A549 (cell line): ENCODE results near the gene SND1. TPM values are rescaled to one million over a fixed set of nuclear protein-coding genes. Genes with fewer than 3 reads are reported as not detected.

Source experiments
- ATAC-seq, 2 experiments: fragments of 200-7000 bp in 1 of 2; fragments of >200 bp in 1 of 2; cut with Nextera tagmentation in 1 of 2; cut with Tn5 transposase in 1 of 2; 3 replicates each; pipeline versions ENCODE4 v1.8.0 to v1.9.1; 2018 to 2020; ENCODE audit warnings: mild to moderate bottlenecking in 1 of 2, moderate library complexity in 1 of 2
- CTCF ChIA-PET: fragments of 300-600 bp; sonication (Branson Sonifier 250); formaldehyde crosslinking; extraction: SDS; loops from one replicate; lab custom pipeline; 2021; ENCODE audit warnings: antibody characterized with exemption, inconsistent platforms; lab: Yijun Ruan, JAX
- POLR2A ChIA-PET: fragments of 350-600 bp; formaldehyde crosslinking; extraction: SDS; loops from one replicate; lab custom pipeline; 2021; ENCODE audit warnings: antibody characterized with exemption, inconsistent platforms; lab: Yijun Ruan, JAX
- DNase-seq, 2 experiments: peaks; one replicate each; pipeline versions ENCODE4 v3.0.0 to v3.0.0-alpha.2; 2011 to 2016; ENCODE audit warnings: low read depth in 1 of 2, low spot score in 1 of 2
- FAIRE-seq: peaks from 2 replicates; lab custom pipeline; 2011; peaks lifted over from hg19 to GRCh38; lab: Jason Lieb, UNC
- H3K27ac ChIP-seq, 2 experiments: fragments of >200 bp; sonication (Bioruptor Twin); formaldehyde crosslinking; 3 replicates each; pipeline ENCODE4 v1.5.1; 2016 to 2017
- H3K4me1 ChIP-seq: fragments of >200 bp; sonication (Bioruptor Twin); formaldehyde crosslinking; 3 replicates; pipeline ENCODE4 v1.6.1; 2016
- H3K4me2 ChIP-seq: fragments of >200 bp; sonication (Bioruptor Twin); formaldehyde crosslinking; 3 replicates; pipeline ENCODE4 v1.6.1; 2016
- H3K4me3 ChIP-seq: fragments of >200 bp; sonication (Bioruptor Twin); formaldehyde crosslinking; 3 replicates; pipeline ENCODE4 v1.5.1; 2016
- H3K9me3 ChIP-seq: fragments of >200 bp; sonication (Bioruptor Twin); formaldehyde crosslinking; 3 replicates; pipeline ENCODE4 v1.6.1; 2016
- E2F6 ChIP-seq: IDR thresholded peaks from 2 replicates; pipeline ENCODE4 v1.6.1; 2012; ENCODE audit warnings: low read depth, borderline replicate concordance
- EHF ChIP-seq: fragments of 250-450 bp; sonication (Bioruptor Pico); IDR thresholded peaks from 2 replicates; pipeline ENCODE4 v1.5.0; 2020; ENCODE audit warnings: mild to moderate bottlenecking
- EP300 ChIP-seq, 2 experiments: fragments of >200 bp; sonication (Bioruptor Twin); formaldehyde crosslinking; IDR thresholded peaks; 2 replicates in 1 of 2; 3 replicates in 1 of 2; pipeline ENCODE4 v1.6.1; 2016 to 2017
- FOSL2 ChIP-seq, 2 experiments: fragments of 450-650 bp in 1 of 2; fragments of >200 bp in 1 of 2; sonication (Bioruptor Twin) in 1 of 2; formaldehyde crosslinking; IDR thresholded peaks; 2 replicates each; pipeline versions ENCODE4 v1.5.0 to v1.6.1; 2016 to 2020; ENCODE audit warnings: mild to moderate bottlenecking in 1 of 2, moderate library complexity in 1 of 2
- FOXS1 ChIP-seq: fragments of 250-450 bp; sonication (Bioruptor Pico); IDR thresholded peaks from 2 replicates; pipeline ENCODE4 v1.5.0; 2020; ENCODE audit warnings: mild to moderate bottlenecking, moderate library complexity
- HEYL ChIP-seq: fragments of 250-450 bp; sonication (Bioruptor Pico); IDR thresholded peaks from 2 replicates; pipeline ENCODE4 v1.8.0; 2021; ENCODE audit warnings: mild to moderate bottlenecking, moderate library complexity
- HMGXB4 ChIP-seq: fragments of 250-450 bp; sonication (Bioruptor Pico); IDR thresholded peaks from 2 replicates; pipeline ENCODE4 v1.5.0; 2021; ENCODE audit warnings: mild to moderate bottlenecking, moderate library complexity, borderline replicate concordance
- HOXA7 ChIP-seq: fragments of 250-450 bp; sonication (Bioruptor Pico); IDR thresholded peaks from 2 replicates; pipeline ENCODE4 v1.5.0; 2020; ENCODE audit warnings: mild to moderate bottlenecking, moderate library complexity
- KDM1A ChIP-seq: fragments of 200-600 bp; sonication (generic); IDR thresholded peaks from 2 replicates; pipeline ENCODE4 v1.6.1; 2016; ENCODE audit warnings: low read depth, mild to moderate bottlenecking
- NFE2L2 ChIP-seq: fragments of 150-350 bp; conservative IDR thresholded peaks from 2 replicates; pipeline ENCODE4 v1.6.1; 2014; ENCODE audit warnings: low read length
- NPAS2 ChIP-seq: fragments of 250-450 bp; sonication (Bioruptor Pico); IDR thresholded peaks from 2 replicates; pipeline ENCODE4 v1.8.0; 2022; ENCODE audit warnings: mild to moderate bottlenecking, moderate library complexity, borderline replicate concordance
- NR3C1 ChIP-seq: fragments of >200 bp; sonication (Bioruptor Twin); formaldehyde crosslinking; IDR thresholded peaks from 3 replicates; pipeline ENCODE4 v1.6.1; 2017
- POLR2AphosphoS2 ChIP-seq: conservative IDR thresholded peaks from 2 replicates; pipeline ENCODE4 v1.6.1; 2012; ENCODE audit warnings: low read length, improper control_type of control experiment, inconsistent platforms
- SMC3 ChIP-seq: fragments of >200 bp; sonication (Bioruptor Twin); formaldehyde crosslinking; IDR thresholded peaks from 3 replicates; pipeline ENCODE4 v1.6.1; 2018; ENCODE audit warnings: inconsistent platforms
- TFCP2L1 ChIP-seq: fragments of 250-450 bp; sonication (Bioruptor Pico); IDR thresholded peaks from 2 replicates; pipeline ENCODE4 v1.5.0; 2021; ENCODE audit warnings: mild to moderate bottlenecking
- USF2 ChIP-seq: fragments of 450-650 bp; IDR thresholded peaks from 2 replicates; pipeline ENCODE4 v1.6.1; 2014; ENCODE audit warnings: antibody characterized with exemption
- ZSCAN20 ChIP-seq: fragments of 250-450 bp; sonication (Bioruptor Pico); IDR thresholded peaks from 2 replicates; pipeline ENCODE4 v1.8.0; 2022; ENCODE audit warnings: mild to moderate bottlenecking, moderate library complexity
- WGBS: methylation state at CpG from one replicate; pipeline ENCODE4 v1.1.6; 2017; ENCODE audit errors: missing lambda C conversion rate; 5-methylcytosine and 5-hydroxymethylcytosine counted together
- polyA plus RNA-seq, 4 experiments: library from polyadenylated mRNA; depleted of rRNA in 3 of 4; stranded (reverse); fragments of >200 nt; fragmentation: RNase III in 1 of 4; extraction: RNeasy Plus Mini Kit Qiagen cat#74134 plus additional on column Dnase treatment in 1 of 4; gene quantifications; 2 replicates in 3 of 4; 3 replicates in 1 of 4; pipeline ENCODE4 v1.2.3, GENCODE V29; 2011 to 2017
- TF ChIP-seq, protein P1 (sequence below): fragments of >200 bp; sonication (Bioruptor Twin); formaldehyde crosslinking; IDR thresholded peaks from 2 replicates; pipeline ENCODE4 v1.6.1; 2016
- TF ChIP-seq, protein P2 (sequence below): fragments of >200 bp; sonication (Bioruptor Twin); formaldehyde crosslinking; IDR thresholded peaks from 3 replicates; pipeline ENCODE4 v1.6.1; 2016
- TF ChIP-seq, protein P3 (sequence below): IDR thresholded peaks from 2 replicates; pipeline ENCODE4 v1.6.1; 2012
- TF ChIP-seq, protein P4 (sequence below): fragments of 250-450 bp; sonication (Bioruptor Pico); IDR thresholded peaks from 2 replicates; pipeline ENCODE4 v1.5.0; 2020; ENCODE audit warnings: low read depth, mild to moderate bottlenecking, moderate library complexity

The SND1 gene
- polyA plus RNA-seq, 2 of the 4 experiments (the other 2 are of a cell fraction), result 102 to 138 TPM

DNA sequence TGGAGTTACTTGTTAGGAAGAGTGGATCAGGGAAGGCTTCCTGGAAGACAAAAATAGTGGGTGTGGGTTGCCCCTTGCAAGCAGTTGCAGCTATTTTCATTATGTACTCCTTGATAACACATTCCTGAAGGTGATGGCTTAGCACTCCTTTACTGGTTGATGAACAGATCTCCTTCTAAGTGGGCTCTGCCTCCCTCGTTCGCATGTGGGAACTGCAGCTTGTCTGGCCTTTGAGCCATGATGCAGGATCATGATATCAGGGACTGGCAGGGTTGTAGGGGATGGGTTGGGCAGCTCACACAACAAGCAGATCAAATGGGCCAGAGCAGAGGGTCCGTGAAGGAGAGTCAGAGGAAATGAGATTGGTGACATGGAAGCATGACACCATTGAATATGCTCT lies 408.0 kb downstream of the SND1 start:
- no peak for FAIRE-seq
- ChIA-PET CTCF (interaction anchor here (1.1 to 1.5 kb wide), 2 partner anchors 17 to 75 kb away, joined by 3 read pairs; no protein-coding TSS in a partner anchor), POLR2A (no interaction called here)
- no peak overlapping the region for H3K27ac ChIP-seq
- H3K4me3 ChIP-seq, result no peak overlapping the region
- DNase-seq, result no peak
- 78% methylated on average over 3 of the region's 3 CpGs for WGBS
- no peak overlapping the region for H3K4me2 ChIP-seq
- TF ChIP-seq, protein P1, sequence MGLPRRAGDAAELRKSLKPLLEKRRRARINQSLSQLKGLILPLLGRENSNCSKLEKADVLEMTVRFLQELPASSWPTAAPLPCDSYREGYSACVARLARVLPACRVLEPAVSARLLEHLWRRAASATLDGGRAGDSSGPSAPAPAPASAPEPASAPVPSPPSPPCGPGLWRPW, result no peak
- no peak for TF ChIP-seq NR3C1
- TF ChIP-seq KDM1A, result no peak
- TF ChIP-seq NFE2L2, result no peak
- no peak for TF ChIP-seq POLR2AphosphoS2
- no peak for TF ChIP-seq EP300 (IDR thresholded peaks at IDR 0.05)
- ATAC-seq, result peak in 1 of 2 experiments; percentile 39; a peak in 2 of 6 replicates
- H3K9me3 ChIP-seq, result no peaks in the 10 kb centered on the region
- H3K4me1 ChIP-seq, result no peaks in the 10 kb centered on the region

- FAIRE-seq (no peak), ATAC-seq (no peak), DNase-seq (no peak)
- Histone ChIP-seq H3K4me2 (no peak overlapping the region), H3K4me1 (no peaks in the 10 kb centered on the region), H3K27ac (no peak overlapping the region), H3K9me3 (no peaks in the 10 kb centered on the region), H3K4me3 (no peak overlapping the region)
- CTCF ChIA-PET, result interaction anchor here (0.6 to 1.2 kb wide), 2 partner anchors 48 to 73 kb away, joined by 3 read pairs; no protein-coding TSS in a partner anchor
- POLR2A ChIA-PET, result no interaction called here
- no peak for TF ChIP-seq NPAS2
- no peak for TF ChIP-seq HEYL (CRISPR knock-in tag)
- TF ChIP-seq EHF (CRISPR knock-in tag), result no peak
- TF ChIP-seq E2F6, result no peak
- WGBS, result 92% methylated on average over 8 of the region's 8 CpGs
These were observed 411.1 kb downstream of the SND1 start for GRCh38 chr7:128063088-128063487.

- CTCF ChIA-PET, result interaction anchor here (0.9 to 1.4 kb wide), 3 partner anchors 18 to 323 kb away, joined by 3 read pairs; no protein-coding TSS in a partner anchor
- POLR2A ChIA-PET, result no interaction called here
- no peaks in the 10 kb centered on the region for H3K4me1 ChIP-seq
- no peaks in the 10 kb centered on the region for H3K9me3 ChIP-seq
- no peak overlapping the region for H3K4me3 ChIP-seq
- 91% methylated on average over 7 of the region's 7 CpGs for WGBS
- DNase-seq (no peak), FAIRE-seq (no peak), ATAC-seq (no peak)
- no peak overlapping the region for H3K27ac ChIP-seq
- no peak for TF ChIP-seq NPAS2
- TF ChIP-seq ZSCAN20 (CRISPR knock-in tag), result no peak
- TF ChIP-seq, protein P2, sequence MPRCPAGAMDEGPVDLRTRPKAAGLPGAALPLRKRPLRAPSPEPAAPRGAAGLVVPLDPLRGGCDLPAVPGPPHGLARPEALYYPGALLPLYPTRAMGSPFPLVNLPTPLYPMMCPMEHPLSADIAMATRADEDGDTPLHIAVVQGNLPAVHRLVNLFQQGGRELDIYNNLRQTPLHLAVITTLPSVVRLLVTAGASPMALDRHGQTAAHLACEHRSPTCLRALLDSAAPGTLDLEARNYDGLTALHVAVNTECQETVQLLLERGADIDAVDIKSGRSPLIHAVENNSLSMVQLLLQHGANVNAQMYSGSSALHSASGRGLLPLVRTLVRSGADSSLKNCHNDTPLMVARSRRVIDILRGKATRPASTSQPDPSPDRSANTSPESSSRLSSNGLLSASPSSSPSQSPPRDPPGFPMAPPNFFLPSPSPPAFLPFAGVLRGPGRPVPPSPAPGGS, result no peak
- TF ChIP-seq FOXS1 (CRISPR knock-in tag), result no peak
- TF ChIP-seq TFCP2L1, result no peak
- H3K4me2 ChIP-seq, result no peak overlapping the region
These were observed 413.9 kb downstream of the SND1 start for GRCh38 chr7:128065872-128066271.

DNA sequence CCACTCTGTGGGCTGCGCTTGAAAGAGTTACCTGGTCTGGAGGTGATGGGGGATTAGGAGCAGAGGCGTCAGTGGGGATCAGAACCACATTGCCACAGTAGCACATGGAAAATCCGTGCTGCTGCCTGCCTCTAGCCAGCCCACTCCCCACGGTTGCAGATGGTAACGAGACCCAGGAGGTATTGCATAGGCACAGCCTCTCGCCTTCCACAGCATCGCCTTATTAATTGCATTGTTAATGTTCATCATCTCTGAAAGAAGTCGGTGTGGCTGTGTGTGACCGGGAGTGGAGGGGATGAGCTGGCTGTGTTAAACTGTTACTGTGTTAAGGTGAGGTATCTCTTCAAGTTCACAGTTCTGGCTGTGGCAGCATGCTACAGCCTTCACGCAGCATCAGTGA lies 414.4 kb downstream of the SND1 start:
- TF ChIP-seq FOXS1 (CRISPR knock-in tag) (no peak), HEYL (CRISPR knock-in tag) (no peak)
- TF ChIP-seq, all 56 proteins: peak for 0
- DNase-seq, result no peak
- POLR2A ChIA-PET, result no interaction called here
- Histone ChIP-seq H3K9me3 (no peaks in the 10 kb centered on the region), H3K27ac (no peak overlapping the region), H3K4me3 (no peak overlapping the region), H3K4me2 (no peak overlapping the region), H3K4me1 (no peaks in the 10 kb centered on the region)
- FAIRE-seq, result no peak
- ATAC-seq, result no peak
- 95% methylated on average over 10 of the region's 10 CpGs for WGBS
- CTCF ChIA-PET, result interaction anchor here (1.1 to 1.4 kb wide), 2 partner anchors 17 to 143 kb away, joined by 3 read pairs; no protein-coding TSS in a partner anchor

DNA sequence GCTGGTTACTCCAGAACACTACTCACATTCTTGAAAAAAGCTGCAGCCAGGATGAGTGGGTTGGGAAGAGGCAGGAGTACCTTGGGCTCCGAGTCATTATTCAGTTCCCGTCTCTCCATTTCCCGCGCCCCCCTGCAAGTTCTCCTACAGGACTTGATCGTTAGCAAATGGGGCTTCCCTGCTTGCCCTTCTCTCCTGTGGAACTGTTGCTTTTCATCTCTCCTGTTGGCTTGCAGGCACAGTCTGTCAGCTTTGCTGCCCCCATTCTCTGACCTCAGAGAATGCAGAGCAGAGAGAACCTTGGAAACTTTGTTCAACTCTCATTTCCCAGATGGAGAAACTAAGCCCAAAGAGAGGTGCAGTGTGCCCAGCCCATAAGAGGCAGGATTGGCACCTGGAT lies 414.9 kb downstream of the SND1 start:
- FAIRE-seq (no peak), ATAC-seq (no peak), DNase-seq (no peak)
- WGBS, result 88% methylated on average over 5 of the region's 5 CpGs
- H3K4me2 ChIP-seq, result no peak overlapping the region
- no peaks in the 10 kb centered on the region for H3K4me1 ChIP-seq
- CTCF ChIA-PET, result interaction anchor here (1.4 kb wide), 1 partner anchor 17 kb away, joined by 3 read pairs; no protein-coding TSS in a partner anchor
- H3K27ac ChIP-seq, result no peak overlapping the region
- POLR2A ChIA-PET, result no interaction called here
- no peaks in the 10 kb centered on the region for H3K9me3 ChIP-seq
- no peak overlapping the region for H3K4me3 ChIP-seq
- TF ChIP-seq SMC3, result no peak
- TF ChIP-seq, protein P3, sequence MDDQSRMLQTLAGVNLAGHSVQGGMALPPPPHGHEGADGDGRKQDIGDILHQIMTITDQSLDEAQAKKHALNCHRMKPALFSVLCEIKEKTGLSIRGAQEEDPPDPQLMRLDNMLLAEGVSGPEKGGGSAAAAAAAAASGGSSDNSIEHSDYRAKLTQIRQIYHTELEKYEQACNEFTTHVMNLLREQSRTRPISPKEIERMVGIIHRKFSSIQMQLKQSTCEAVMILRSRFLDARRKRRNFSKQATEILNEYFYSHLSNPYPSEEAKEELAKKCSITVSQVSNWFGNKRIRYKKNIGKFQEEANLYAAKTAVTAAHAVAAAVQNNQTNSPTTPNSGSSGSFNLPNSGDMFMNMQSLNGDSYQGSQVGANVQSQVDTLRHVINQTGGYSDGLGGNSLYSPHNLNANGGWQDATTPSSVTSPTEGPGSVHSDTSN, result no peak
- TF ChIP-seq HOXA7 (CRISPR knock-in tag), result no peak
- no peak for TF ChIP-seq HMGXB4 (CRISPR knock-in tag)
- TF ChIP-seq FOSL2 (IDR thresholded peaks at IDR 0.05), result no peak
- no peak for TF ChIP-seq FOSL2 (CRISPR knock-in tag; IDR thresholded peaks at IDR 0.05)
- TF ChIP-seq USF2, result no peak
- TF ChIP-seq, protein P4, sequence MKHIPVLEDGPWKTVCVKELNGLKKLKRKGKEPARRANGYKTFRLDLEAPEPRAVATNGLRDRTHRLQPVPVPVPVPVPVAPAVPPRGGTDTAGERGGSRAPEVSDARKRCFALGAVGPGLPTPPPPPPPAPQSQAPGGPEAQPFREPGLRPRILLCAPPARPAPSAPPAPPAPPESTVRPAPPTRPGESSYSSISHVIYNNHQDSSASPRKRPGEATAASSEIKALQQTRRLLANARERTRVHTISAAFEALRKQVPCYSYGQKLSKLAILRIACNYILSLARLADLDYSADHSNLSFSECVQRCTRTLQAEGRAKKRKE, result no peak
